HFF-Myc (cell line): ENCODE results near the gene POLR2M.

Source experiments
- DNase-seq: peaks from one replicate; pipeline ENCODE4 v3.0.0-alpha.2; 2011; ENCODE audit warnings: low read depth; ENCODE audit errors: extremely low read depth
- H3K4me3 ChIP-seq: replicated peaks from 2 replicates; pipeline ENCODE4 v1.5.1; 2011; ENCODE audit warnings: low read depth, mild to moderate bottlenecking, control low read depth, low read length
- TF ChIP-seq, protein P1 (sequence below): IDR thresholded peaks from 2 replicates; pipeline ENCODE4 v1.5.1; 2012; ENCODE audit warnings: mild to moderate bottlenecking, low read depth, low read length, control low read depth; ENCODE audit errors: missing control alignments

The POLR2M gene

GRCh38 chr15:57677204-57677603 lies 29.3 kb upstream of the POLR2M start:
- no peak for DNase-seq
- TF ChIP-seq, protein P1, sequence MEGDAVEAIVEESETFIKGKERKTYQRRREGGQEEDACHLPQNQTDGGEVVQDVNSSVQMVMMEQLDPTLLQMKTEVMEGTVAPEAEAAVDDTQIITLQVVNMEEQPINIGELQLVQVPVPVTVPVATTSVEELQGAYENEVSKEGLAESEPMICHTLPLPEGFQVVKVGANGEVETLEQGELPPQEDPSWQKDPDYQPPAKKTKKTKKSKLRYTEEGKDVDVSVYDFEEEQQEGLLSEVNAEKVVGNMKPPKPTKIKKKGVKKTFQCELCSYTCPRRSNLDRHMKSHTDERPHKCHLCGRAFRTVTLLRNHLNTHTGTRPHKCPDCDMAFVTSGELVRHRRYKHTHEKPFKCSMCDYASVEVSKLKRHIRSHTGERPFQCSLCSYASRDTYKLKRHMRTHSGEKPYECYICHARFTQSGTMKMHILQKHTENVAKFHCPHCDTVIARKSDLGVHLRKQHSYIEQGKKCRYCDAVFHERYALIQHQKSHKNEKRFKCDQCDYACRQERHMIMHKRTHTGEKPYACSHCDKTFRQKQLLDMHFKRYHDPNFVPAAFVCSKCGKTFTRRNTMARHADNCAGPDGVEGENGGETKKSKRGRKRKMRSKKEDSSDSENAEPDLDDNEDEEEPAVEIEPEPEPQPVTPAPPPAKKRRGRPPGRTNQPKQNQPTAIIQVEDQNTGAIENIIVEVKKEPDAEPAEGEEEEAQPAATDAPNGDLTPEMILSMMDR, result no peak
- no peak overlapping the region for H3K4me3 ChIP-seq

DNA sequence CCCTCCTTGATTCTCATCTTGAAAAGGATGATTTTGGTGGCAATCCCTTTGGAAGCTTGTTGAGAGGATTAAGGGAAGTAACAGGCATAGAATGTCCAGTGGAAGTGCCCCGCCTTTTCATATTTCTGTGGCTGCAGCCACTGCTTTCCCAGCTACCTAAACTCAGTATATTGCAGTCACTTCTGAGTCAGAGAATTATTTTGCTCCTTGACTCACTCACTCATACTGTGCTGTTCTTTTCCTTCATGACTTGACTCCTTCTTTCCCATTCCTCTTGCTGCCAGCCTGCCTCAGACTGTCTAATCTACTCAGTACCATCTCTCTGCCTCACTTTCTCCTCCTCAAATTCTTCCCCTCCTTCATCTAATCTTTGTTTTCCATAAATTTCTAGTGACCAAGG lies 26.5 kb upstream of the POLR2M start:
- H3K4me3 ChIP-seq, result no peak overlapping the region
- TF ChIP-seq, protein P1, result no peak
- DNase-seq, result no peak

DNA sequence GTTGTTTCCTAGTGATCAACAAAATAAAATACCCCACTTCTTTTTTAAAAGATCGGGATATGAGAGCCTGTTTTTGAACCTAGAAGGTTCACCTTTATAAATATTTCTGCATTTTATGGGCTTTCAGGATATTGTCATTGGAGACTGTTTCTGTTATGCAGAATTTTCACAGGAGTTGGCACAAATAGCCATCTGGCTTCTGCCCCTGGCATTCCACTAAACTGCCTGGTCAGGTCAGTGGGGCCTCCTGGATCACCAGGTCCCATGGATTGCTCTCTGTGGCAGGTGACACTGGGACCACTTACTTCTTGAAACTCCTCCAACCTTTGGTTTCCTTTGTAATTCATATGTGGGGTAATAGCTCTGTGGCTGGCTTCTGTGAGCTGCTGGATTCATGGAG lies 25.5 kb upstream of the POLR2M start:
- no peak for DNase-seq
- TF ChIP-seq, protein P1, result no peak
- no peak overlapping the region for H3K4me3 ChIP-seq

DNA sequence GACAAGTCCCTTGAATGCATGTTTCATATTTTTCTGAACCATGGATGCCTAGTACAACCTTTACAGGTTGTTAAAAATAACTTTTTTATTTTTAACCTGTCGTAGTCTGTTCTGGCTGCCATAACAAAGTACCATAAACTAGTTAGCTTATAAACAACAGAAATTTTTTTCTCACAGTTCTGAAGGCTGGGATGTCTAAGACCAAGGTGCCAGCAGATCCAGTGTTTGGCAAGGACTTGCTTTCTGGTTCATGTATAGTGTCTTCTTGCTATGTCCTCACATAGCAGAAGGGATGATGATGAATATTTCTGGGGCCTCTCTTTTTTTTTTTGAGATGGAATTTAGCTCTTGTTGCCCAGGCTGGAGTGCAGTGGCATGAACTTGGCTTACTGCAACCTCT lies 23.0 kb upstream of the POLR2M start:
- H3K4me3 ChIP-seq, result no peak overlapping the region
- DNase-seq, result no peak
- TF ChIP-seq, protein P1, result no peak

GRCh38 chr15:57684491-57685151 lies 21.9 kb upstream of the POLR2M start:
- TF ChIP-seq, protein P1, result no peak
- DNase-seq, result no peak
- no peak overlapping the region for H3K4me3 ChIP-seq

DNA sequence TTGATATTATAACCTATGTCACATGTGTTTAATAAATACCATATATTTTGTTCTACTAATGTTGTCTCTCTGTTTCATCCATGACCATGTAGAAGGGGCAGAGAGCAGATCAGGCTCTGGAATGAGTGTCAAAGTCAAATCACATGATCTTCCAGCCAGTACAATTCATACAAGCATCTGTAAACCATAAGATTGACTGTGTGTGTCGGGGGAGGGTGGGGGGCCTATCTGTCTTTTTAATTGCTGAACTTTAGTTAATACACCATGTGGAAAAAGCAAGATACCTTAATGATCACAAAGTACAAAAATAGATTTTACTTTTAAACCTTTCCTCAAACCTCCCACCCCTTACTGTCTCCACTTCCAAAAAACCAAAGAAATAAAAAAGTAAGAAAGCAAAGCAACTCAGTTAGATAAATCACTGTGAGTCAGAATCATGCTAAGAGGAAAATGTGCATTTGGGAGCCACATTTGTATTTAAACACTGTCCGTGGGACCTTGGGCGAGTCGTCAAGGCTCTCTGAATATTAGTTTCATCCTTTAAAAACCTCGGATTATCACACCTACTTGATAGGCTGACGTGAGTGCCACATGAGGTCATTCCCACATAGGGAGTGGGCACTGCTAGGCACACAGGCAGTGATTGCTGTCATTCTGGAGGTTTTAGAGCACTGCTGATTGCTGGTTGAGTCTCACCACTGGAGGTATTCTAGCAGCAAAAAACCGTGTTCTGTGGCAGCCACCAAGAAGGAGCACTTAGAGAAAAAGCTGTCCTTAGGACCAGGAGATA lies 21.0 kb upstream of the POLR2M start:
- TF ChIP-seq, protein P1, result no peak
- no peak overlapping the region for H3K4me3 ChIP-seq

More for the DNA sequence above, 21.0 kb upstream of the POLR2M start:
- DNase-seq, result no peak
